DOHH2 (cell line): ENCODE results near the gene SGMS2.

Experiments
- H3F3A ChIP-seq: fragments of 200-600 bp; sonication (generic), shearing (Covaris generic); 2 replicates; pipeline ENCODE4 v1.6.0; 2016; ENCODE audit warnings: antibody characterized with exemption, mild to moderate bottlenecking; ENCODE audit not compliant: control insufficient read depth, insufficient read depth
- H3K27ac ChIP-seq: fragments of 200-600 bp; sonication (generic); 2 replicates; pipeline ENCODE4 v1.5.1; 2014; ENCODE audit warnings: low read depth, mild to moderate bottlenecking, low read length, moderate library complexity
- H3K27me3 ChIP-seq: fragments of 200-600 bp; sonication (generic); 2 replicates; pipeline ENCODE4 v1.6.1; 2014; ENCODE audit warnings: mild to moderate bottlenecking, low read length, mixed read lengths; ENCODE audit not compliant: control insufficient read depth
- H3K36me3 ChIP-seq: fragments of 200-600 bp; sonication (generic); 2 replicates; pipeline ENCODE4 v1.6.1; 2014; ENCODE audit warnings: mild to moderate bottlenecking, low read length, moderate library complexity, mixed read lengths; ENCODE audit not compliant: control insufficient read depth
- H3K4me1 ChIP-seq: fragments of 200-600 bp; sonication (generic); 2 replicates; pipeline ENCODE4 v1.6.1; 2014; ENCODE audit warnings: mild to moderate bottlenecking, low read length, mixed read lengths; ENCODE audit not compliant: control insufficient read depth
- H3K4me2 ChIP-seq: fragments of 200-600 bp; sonication (generic); 2 replicates; pipeline ENCODE4 v1.6.0; 2014; ENCODE audit warnings: mild to moderate bottlenecking, low read length, moderate library complexity
- H3K4me3 ChIP-seq: fragments of 200-600 bp; sonication (generic); 2 replicates; pipeline ENCODE4 v1.5.1; 2014; ENCODE audit warnings: mild to moderate bottlenecking, low read length, mixed read lengths
- H3K79me2 ChIP-seq: fragments of 200-600 bp; sonication (generic); 2 replicates; pipeline ENCODE4 v1.6.1; 2014; ENCODE audit warnings: mild to moderate bottlenecking, low read length, mixed read lengths; ENCODE audit not compliant: control insufficient read depth
- H3K9me2 ChIP-seq: fragments of 200-600 bp; sonication (generic); replicated peaks from 2 replicates; pipeline ENCODE4 v1.6.1; 2014; ENCODE audit warnings: mild to moderate bottlenecking, low read length, mixed read lengths; ENCODE audit not compliant: control insufficient read depth
- H3K9me3 ChIP-seq: fragments of 200-600 bp; sonication (generic); 2 replicates; pipeline ENCODE4 v1.6.1; 2014; ENCODE audit warnings: antibody characterized with exemption, low read length, mixed read lengths; ENCODE audit not compliant: control insufficient read depth, insufficient read depth
- H4K20me1 ChIP-seq: fragments of 200-600 bp; sonication (generic); 2 replicates; pipeline ENCODE4 v1.6.0; 2014; ENCODE audit warnings: low read depth, mild to moderate bottlenecking, antibody characterized with exemption, low read length, moderate library complexity; ENCODE audit not compliant: control insufficient read depth, insufficient read depth
- EZH2phosphoT487 ChIP-seq: fragments of 200-600 bp; sonication (generic); IDR thresholded peaks from 2 replicates; pipeline ENCODE4 v1.6.1; 2017; ENCODE audit warnings: borderline replicate concordance, mild to moderate bottlenecking, antibody characterized with exemption, low read length, moderate library complexity, mixed read lengths
- TF ChIP-seq, protein P1 (sequence below): fragments of 200-600 bp; sonication (generic); IDR thresholded peaks from one replicate; pipeline ENCODE4 v1.5.1; 2014; ENCODE audit warnings: antibody characterized with exemption, mild to moderate bottlenecking, low read depth, low read length; ENCODE audit not compliant: poor library complexity, severe bottlenecking

Gene SGMS2

DNA sequence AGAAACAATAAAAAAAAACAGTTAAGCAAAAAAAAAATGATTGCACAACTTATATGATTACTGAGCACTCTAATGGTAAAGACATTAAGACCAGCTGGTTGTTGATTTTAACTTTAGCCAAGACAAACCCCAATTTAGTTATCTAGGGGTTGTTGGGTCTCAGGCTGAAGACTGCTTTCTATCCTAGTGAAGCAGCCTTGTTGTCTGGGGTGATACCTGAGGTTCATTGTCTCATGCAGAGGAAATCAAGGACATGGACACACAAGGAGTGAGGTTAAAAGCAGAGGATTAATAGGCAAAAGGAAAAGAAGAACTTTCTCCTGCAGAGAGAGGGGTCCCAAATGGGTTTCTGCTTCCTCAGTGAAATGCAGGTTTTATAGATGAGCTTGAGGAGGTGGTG lies 66.6 kb downstream of the SGMS2 start:
- Histone ChIP-seq H3K79me2 (no peaks in the 10 kb centered on the region), H3K36me3 (no peaks in the 10 kb centered on the region), H3K27ac (no peak overlapping the region), H3K9me3 (peaks cover 6% of the 10 kb centered on the region; the same call in 1 of the 2 replicates), H3K27me3 (no peaks in the 10 kb centered on the region; the same call in 1 of the 2 replicates), H3K4me1 (no peaks in the 10 kb centered on the region), H3K4me3 (no peak overlapping the region), H3F3A (no peaks in the 10 kb centered on the region), H3K4me2 (no peak overlapping the region), H3K9me2 (no peaks in the 10 kb centered on the region), H4K20me1 (no peaks in the 10 kb centered on the region)
- TF ChIP-seq, protein P1, sequence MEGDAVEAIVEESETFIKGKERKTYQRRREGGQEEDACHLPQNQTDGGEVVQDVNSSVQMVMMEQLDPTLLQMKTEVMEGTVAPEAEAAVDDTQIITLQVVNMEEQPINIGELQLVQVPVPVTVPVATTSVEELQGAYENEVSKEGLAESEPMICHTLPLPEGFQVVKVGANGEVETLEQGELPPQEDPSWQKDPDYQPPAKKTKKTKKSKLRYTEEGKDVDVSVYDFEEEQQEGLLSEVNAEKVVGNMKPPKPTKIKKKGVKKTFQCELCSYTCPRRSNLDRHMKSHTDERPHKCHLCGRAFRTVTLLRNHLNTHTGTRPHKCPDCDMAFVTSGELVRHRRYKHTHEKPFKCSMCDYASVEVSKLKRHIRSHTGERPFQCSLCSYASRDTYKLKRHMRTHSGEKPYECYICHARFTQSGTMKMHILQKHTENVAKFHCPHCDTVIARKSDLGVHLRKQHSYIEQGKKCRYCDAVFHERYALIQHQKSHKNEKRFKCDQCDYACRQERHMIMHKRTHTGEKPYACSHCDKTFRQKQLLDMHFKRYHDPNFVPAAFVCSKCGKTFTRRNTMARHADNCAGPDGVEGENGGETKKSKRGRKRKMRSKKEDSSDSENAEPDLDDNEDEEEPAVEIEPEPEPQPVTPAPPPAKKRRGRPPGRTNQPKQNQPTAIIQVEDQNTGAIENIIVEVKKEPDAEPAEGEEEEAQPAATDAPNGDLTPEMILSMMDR: no peak
- TF ChIP-seq EZH2phosphoT487: no peak

DNA sequence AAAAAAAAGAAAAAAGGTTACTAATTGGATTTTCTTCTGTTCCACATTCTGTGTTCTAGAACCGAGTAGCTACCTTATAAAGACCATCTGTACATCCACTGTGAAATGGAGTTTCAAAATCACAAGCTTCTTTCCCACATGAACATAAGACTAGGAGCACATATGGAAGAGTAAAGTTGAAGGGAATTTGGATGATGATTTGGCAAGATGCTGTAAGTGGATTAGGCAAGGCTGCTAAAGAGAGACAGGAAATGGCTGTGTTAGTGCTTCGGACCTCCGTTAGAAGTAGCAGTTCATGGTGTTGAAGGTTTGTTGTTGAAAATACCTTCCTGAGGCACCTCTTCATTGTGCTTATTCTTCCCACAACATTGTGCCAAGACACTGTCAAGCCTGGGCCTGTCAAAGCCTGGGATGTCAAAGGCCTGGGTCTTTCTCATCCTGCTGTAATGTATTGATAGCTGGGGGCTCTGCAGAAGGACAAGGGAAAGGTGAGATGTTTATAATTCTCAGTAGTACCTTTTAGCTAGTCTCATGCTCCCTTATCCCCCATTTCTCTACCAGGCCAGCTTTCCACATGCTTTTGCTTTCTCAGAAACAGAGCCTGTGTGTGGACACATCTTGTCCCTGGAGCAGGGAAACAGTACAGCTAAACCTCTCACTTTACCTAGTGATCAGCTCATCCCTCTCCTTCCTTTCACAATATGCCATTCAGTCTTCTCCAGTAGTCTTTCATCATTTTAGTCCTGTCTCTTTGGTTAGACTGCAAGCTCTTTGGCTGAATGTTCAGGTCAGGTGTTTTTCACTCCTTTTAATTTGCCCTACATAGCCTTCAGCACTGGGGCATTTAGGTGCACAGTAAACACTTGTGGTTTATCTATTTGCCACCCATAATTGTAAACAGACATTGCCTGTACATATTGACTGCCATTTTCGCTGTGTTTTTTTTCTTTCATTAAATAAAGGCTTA lies 68.7 kb downstream of the SGMS2 start:
- Histone ChIP-seq H4K20me1 (no peaks in the 10 kb centered on the region), H3K79me2 (no peaks in the 10 kb centered on the region), H3K4me3 (no peak overlapping the region), H3F3A (no peaks in the 10 kb centered on the region), H3K27me3 (peaks cover 5% of the 10 kb centered on the region; the same call in 1 of the 2 replicates), H3K27ac (no peak overlapping the region), H3K36me3 (no peaks in the 10 kb centered on the region), H3K4me2 (no peak overlapping the region), H3K9me3 (peaks cover 2% of the 10 kb centered on the region; the same call in 1 of the 2 replicates), H3K4me1 (no peaks in the 10 kb centered on the region), H3K9me2 (no peaks in the 10 kb centered on the region)
- TF ChIP-seq, protein P1: no peak
- TF ChIP-seq EZH2phosphoT487: no peak

DNA sequence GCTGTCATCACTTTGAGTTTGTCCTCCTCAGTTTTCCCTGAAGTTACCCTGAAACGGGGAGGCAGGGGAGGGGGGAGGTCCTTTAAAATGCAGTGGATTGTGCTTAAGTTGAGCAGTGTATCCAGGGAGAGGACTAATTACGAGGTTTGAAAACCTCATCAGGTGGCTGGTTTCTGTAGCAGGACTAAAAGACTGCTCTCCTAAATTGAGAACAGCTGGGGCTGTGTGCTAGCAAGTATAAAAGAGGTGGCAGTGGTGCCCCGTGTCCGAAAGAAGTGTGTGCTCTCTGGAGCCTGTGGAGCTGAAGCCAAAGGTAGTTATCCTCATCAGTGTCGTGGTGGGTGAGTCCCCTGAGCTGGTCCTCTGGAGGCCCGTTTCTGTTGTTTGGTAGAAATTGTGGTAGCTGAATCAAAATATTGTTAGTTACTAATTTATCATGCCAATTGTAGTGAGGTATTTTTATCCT lies 69.4 kb downstream of the SGMS2 start:
- Histone ChIP-seq H3K4me2 (no peak overlapping the region), H3K9me2 (no peaks in the 10 kb centered on the region), H3F3A (no peaks in the 10 kb centered on the region), H3K9me3 (no peaks in the 10 kb centered on the region; the same call in 1 of the 2 replicates), H3K36me3 (no peaks in the 10 kb centered on the region), H3K4me1 (no peaks in the 10 kb centered on the region), H3K27ac (no peak overlapping the region), H3K79me2 (no peaks in the 10 kb centered on the region), H3K4me3 (no peak overlapping the region), H3K27me3 (peaks cover 6% of the 10 kb centered on the region; the same call in 1 of the 2 replicates), H4K20me1 (no peaks in the 10 kb centered on the region)
- TF ChIP-seq, protein P1: no peak
- no peak for TF ChIP-seq EZH2phosphoT487
